GM10248 (cell line): ENCODE results near the gene TMEM248.
"Not testable (repeated sequence)": the region's sequence is repeated elsewhere in the genome, so short reads cannot be mapped to it uniquely, and the experiment has no call there.

ENCODE experiments used
- CTCF ChIA-PET: fragments of 300-600 bp; sonication (Branson Sonifier 250); formaldehyde crosslinking; extraction: SDS; loops from one replicate; lab custom pipeline; 2021; ENCODE audit warnings: antibody characterized with exemption; lab: Yijun Ruan, JAX
- POLR2A ChIA-PET: fragments of 350-650 bp; sonication (Branson Sonifier 250); formaldehyde crosslinking; extraction: SDS; loops from one replicate; lab custom pipeline; 2020; ENCODE audit warnings: antibody characterized with exemption; lab: Yijun Ruan, JAX
- DNase-seq: peaks from one replicate; pipeline ENCODE4 v3.0.0; 2012; ENCODE audit errors: extremely low spot score
- CTCF ChIP-seq: IDR thresholded peaks from 2 replicates; pipeline ENCODE4 v1.5.1; 2012; ENCODE audit warnings: mild to moderate bottlenecking, low read depth; ENCODE audit errors: extremely low read depth, missing control alignments, control extremely low read depth

TMEM248 gene

GRCh38 chr7:66957595-66958290, 36.7 kb downstream of the TMEM248 start:
- ChIA-PET POLR2A (no interaction called here), CTCF (no interaction called here)
- no peak for TF ChIP-seq CTCF
- DNase-seq: no peak

GRCh38 chr7:66958538-66959350, 37.7 kb downstream of the TMEM248 start:
- TF ChIP-seq CTCF: no peak
- CTCF ChIA-PET: interaction anchor here (0.9 kb wide), 1 partner anchor 16 kb away, joined by 3 read pairs; no protein-coding TSS in a partner anchor
- no peak for DNase-seq
- POLR2A ChIA-PET: no interaction called here

- no peak for TF ChIP-seq CTCF
- CTCF ChIA-PET: interaction anchor here (1.0 kb wide), 1 partner anchor 8 kb away, joined by 4 read pairs; no protein-coding TSS in a partner anchor
- POLR2A ChIA-PET: no interaction called here
- DNase-seq: no peak
These were observed 39.2 kb downstream of the TMEM248 start for GRCh38 chr7:66960192-66960591.

GRCh38 chr7:66961096-66961495, 40.1 kb downstream of the TMEM248 start:
- CTCF ChIA-PET: interaction anchor here (1.0 kb wide), 1 partner anchor 9 kb away, joined by 4 read pairs; no protein-coding TSS in a partner anchor

DNA sequence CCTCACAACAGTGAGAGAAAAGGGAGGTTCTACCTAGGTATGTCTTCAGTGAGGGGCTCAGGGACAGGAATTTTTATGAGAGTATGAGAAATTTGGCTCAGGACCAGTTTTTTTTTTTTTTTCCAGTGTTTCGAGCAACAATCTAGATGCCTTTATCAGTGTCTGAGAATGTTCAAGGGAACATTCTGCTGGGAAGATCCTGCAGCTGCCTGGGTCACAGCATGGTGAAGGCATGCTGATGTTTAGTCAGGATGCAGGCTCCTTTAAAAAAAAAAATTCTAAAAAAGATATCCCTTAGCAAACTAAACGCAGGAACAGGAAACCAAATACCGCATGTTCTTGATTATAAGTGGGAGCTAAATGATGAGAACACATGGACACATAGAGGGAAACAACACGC, 43.4 kb downstream of the TMEM248 start:
- no peak for DNase-seq
- ChIA-PET POLR2A (no interaction called here), CTCF (interaction anchor here (1.0 kb wide), 1 partner anchor 11 kb away, joined by 3 read pairs; no protein-coding TSS in a partner anchor)
- TF ChIP-seq CTCF: no peak

More at GRCh38 chr7:66961096-66961495, 40.1 kb downstream of the TMEM248 start:
- no peak for DNase-seq
- TF ChIP-seq CTCF: no peak
- POLR2A ChIA-PET: interaction anchor here (0.5 kb wide), 1 partner anchor 40 kb away, joined by 4 read pairs; the partner anchor contains the start of gene TMEM248

GRCh38 chr7:66967029-66967428, 46.0 kb downstream of the TMEM248 start:
- CTCF ChIA-PET: no interaction called here
- DNase-seq: peak; percentile 10
- no peak for TF ChIP-seq CTCF
- POLR2A ChIA-PET: no interaction called here

GRCh38 chr7:66969001-66969400, 48.0 kb downstream of the TMEM248 start:
- CTCF ChIA-PET, DNase-seq, POLR2A ChIA-PET: not testable (repeated sequence)
